ENCODE results near the gene MVB12A. TPM values are rescaled to one million over a fixed set of nuclear protein-coding genes. Genes with fewer than 3 reads are reported as not detected.

The MVB12A gene
- total RNA-seq, 1 donor from 2014 or later, result 18.9 TPM

DNA sequence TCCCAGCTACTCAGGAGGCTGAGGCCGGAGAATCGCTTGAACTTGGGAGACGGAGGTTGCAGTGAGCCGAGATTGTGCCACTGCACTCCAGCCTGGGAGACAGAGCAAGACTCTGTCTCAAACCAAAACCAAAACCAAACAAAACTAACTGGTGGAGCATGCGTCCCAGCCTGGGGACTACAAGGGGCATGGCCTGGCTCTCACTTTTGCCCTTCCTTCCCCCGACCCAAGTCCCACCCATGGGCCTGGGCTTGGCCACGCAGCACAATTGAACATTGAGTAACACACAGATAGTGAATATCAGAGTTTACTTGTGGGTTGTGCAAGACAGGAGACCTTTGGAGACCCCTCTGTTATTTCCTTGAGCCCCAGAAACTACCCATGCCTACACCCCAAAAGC, 15.4 kb downstream of the MVB12A start:
- intact Hi-C loops (cut with micrococcal nuclease), result no loop called here
- DNase-seq, result no peak
- ATAC-seq, result no peak

GRCh38 chr19:17436094-17436873, 16.4 kb downstream of the MVB12A start:
- intact Hi-C loops (cut with micrococcal nuclease), result no loop called here
- ATAC-seq (no peak), DNase-seq (no peak)

DNA sequence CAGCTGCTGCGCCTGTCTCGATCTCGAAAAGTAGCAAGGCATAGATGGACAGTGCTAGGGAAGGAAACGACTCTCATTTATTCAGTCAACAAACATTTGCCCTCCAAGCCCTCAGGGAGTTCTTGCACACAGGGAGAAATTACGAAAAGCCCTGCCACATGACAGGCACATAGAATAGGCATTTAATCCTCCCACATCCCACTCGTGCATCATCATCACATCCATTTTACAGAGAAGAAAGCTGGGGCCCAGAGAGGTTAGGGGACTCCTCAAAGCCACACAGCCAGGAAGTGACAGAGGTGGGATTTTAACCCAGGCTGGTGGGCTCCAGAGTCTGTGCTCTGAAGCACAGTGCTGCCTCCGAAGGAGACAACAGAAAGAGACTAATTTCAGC, 17.0 kb downstream of the MVB12A start:
- ATAC-seq, result no peak
- intact Hi-C loops (cut with micrococcal nuclease), result no loop called here
- no peak for DNase-seq

- ATAC-seq, result peak; percentile 31
- DNase-seq, result no peak
- intact Hi-C loops (cut with micrococcal nuclease), result no loop called here
These were observed 21.6 kb downstream of the MVB12A start for GRCh38 chr19:17441241-17442021.

DNA sequence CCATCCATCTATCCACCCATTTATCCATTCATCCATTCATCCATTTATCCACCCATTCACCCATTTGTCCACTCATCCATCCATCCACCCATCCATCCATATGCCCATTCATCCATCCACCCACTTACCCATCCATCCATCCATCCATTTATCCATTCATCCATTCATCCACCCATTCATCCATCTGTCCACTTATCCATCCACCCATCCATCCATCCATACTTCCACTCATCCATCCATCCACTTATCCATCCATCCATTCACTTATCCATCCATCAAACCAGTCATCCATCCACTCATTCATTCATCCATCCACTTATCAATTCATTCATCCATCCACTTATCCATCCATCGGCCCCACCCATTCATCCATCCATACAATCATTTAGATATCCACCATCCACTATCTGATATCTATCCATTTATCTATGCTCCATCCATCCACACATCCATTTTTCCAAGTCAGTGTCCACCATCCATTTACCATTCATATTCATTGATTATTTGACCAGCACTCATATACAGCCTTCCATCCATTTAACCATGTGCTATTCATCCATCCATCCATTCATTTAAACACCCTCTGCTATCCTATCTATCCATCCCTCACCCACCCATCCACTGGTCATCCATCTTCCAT, 25.8 kb downstream of the MVB12A start:
- intact Hi-C loops (cut with micrococcal nuclease), result no loop called here
- no peak for DNase-seq
- no peak for ATAC-seq

- intact Hi-C loops (cut with micrococcal nuclease), result no loop called here
- ATAC-seq (no peak), DNase-seq (no peak)
These were observed 27.9 kb downstream of the MVB12A start for GRCh38 chr19:17447704-17448130.

DNA sequence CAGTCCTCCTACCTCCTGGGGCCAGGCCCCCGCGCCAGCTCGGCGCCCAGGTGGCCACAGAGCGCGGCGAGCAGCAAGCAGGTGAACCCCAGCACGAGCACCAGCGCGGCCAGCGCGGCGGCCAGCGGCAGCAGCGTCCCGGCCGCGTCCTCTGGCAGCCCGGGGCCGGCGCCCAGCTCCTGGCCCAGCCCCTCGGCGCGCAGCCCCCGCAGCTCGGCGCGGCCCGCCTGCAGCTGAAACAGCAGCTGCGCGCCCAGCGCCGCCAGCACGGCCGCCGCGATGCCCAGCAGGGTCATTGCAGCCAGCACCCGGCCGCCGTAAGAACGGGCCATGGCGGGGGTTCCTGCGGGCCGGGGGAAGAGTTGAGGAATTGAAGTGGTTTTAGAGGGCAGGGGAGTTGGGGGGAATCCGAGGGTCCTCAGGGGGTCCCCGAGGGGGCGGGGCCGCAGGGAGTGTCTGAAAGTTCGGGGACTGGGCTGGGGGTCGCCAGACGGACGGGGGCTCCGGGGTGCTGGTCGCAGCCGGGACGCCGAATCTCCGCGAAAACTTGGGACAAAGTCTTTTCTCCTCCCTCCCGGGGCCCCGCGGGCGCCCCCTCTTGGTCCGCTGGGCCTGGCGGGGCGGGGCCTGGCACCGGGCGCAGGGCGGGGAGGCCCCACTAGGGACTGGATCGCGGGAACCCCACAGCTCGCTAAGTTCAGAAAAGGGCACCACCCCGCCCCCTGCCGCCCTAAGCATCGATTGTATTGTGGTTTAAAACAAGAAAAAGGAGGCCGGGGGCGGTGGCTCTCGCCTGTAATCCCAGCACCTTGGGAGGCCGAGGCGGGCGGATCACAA, 28.5 kb downstream of the MVB12A start, which contains the start of gene TMEM221:
Gene TMEM221 (minus strand): TSS at position 538 of the 837 bp plus-strand sequence. CDS start 206 bp downstream, at position 332.
- intact Hi-C loops (cut with micrococcal nuclease), result no loop called here
- ATAC-seq (peak; percentile 80), DNase-seq (peak; percentile 63)

- no peak for DNase-seq
- intact Hi-C loops (cut with micrococcal nuclease), result no loop called here
These were observed 30.6 kb downstream of the MVB12A start for GRCh38 chr19:17450264-17451075.

GRCh38 chr19:17451820-17452219, 32.0 kb downstream of the MVB12A start:
- no peak for ATAC-seq
- DNase-seq, result no peak
- intact Hi-C loops (cut with micrococcal nuclease), result no loop called here

More at GRCh38 chr19:17450264-17451075, 30.6 kb downstream of the MVB12A start:
- ATAC-seq, result no peak

- DNase-seq, result no peak
- no peak for ATAC-seq
- intact Hi-C loops (cut with micrococcal nuclease), result no loop called here
These were observed 34.8 kb downstream of the MVB12A start for GRCh38 chr19:17454576-17455071.

- intact Hi-C loops (cut with micrococcal nuclease), result no loop called here
- ATAC-seq, result no peak
- no peak for DNase-seq
These were observed 35.7 kb downstream of the MVB12A start for GRCh38 chr19:17455308-17456123.

DNA sequence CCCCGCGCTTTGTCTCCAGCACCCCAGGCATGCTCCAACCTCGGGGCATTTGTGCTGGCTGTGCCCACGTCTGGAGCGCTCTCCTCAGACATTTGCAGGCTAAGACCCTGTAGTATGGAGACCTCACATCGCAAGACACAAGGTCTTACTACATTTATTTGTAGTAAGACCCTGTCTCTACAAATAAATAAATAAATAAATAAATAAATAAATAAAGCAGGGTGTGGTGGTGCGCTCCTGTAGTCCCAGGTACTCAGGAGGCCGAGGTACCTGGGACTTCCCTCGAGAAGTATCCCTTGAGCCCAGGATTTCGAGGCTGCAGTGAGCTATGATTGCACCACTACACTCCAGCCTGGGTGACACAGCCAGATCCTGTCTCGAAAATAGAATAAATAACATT, 36.3 kb downstream of the MVB12A start:
- intact Hi-C loops (cut with micrococcal nuclease), result no loop called here
- no peak for ATAC-seq
- no peak for DNase-seq

GRCh38 chr19:17457616-17458015, 37.8 kb downstream of the MVB12A start:
- no peak for DNase-seq
- ATAC-seq, result no peak
- intact Hi-C loops (cut with micrococcal nuclease), result no loop called here

GRCh38 chr19:17458970-17459369, 39.1 kb downstream of the MVB12A start:
- intact Hi-C loops (cut with micrococcal nuclease), result no loop called here
- no peak for DNase-seq
- no peak for ATAC-seq

DNA sequence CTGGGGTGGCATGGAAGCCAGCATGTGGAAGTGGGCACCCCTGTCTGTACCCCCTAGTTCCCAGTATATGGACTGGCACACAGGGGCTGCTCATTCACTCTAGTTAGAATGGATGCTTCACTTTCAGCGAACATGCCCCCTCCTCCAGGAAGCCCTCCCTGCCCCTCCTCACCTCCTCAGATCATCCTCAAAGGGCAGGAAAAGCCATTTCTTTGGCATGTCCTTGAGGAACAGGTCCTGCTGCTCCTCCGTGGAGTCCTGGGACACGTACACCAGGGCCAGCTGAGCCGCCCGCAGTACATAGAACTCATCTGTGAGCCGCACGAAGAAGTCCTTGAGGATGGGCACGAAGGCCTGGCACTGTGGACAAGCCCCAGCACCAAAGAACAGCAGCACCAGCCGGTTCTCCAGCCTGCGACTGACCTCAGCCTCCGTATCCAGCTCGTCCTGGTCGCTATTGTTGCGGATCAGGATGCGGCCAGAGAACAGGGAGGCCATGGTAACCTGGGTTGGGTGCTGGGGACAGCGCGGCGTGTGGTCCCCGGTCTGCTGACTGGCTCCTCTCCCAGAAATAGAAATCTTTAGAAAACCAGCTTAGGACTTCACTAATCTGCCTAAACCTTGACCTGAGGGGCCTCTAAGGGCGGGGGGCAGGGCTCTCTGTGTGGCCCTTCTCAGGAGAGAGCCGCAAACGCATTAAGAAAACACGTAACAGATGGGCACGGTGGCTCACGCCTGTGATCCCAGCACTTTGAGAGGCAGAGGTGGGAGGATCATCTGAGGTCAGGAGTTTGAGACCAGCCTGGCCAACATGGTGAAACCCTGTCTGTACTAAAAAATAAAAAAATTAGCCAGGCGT, 40.8 kb downstream of the MVB12A start, which contains the start of gene NXNL1:
Gene NXNL1 (minus strand): TSS at position 555 of the 859 bp plus-strand sequence. CDS start 57 bp downstream, at position 498.
- intact Hi-C loops (cut with micrococcal nuclease), result no loop called here
- no peak for DNase-seq

GRCh38 chr19:17466487-17466850, 46.6 kb downstream of the MVB12A start:
- no peak for ATAC-seq
- DNase-seq, result no peak
- intact Hi-C loops (cut with micrococcal nuclease), result no loop called here

More for the DNA sequence above, 40.8 kb downstream of the MVB12A start, which contains the start of gene NXNL1:
- ATAC-seq, result no peak
